A549 (cell line): ENCODE results near the gene MANSC4.

Source experiments
- CTCF ChIP-seq: fragments of >200 bp; sonication (Bioruptor Twin); formaldehyde crosslinking; IDR thresholded peaks from 3 replicates; pipeline ENCODE4 v1.5.1; 2016
- PBX3 ChIP-seq: IDR thresholded peaks from 2 replicates; pipeline ENCODE4 v1.6.1; 2012
- REST ChIP-seq: fragments of 200-600 bp; sonication (generic); IDR thresholded peaks from 2 replicates; pipeline ENCODE4 v1.6.1; 2016; ENCODE audit warnings: antibody characterized with exemption, mild to moderate bottlenecking, moderate library complexity
- TFCP2L1 ChIP-seq: fragments of 250-450 bp; sonication (Bioruptor Pico); IDR thresholded peaks from 2 replicates; pipeline ENCODE4 v1.5.0; 2021; ENCODE audit warnings: mild to moderate bottlenecking

- TF ChIP-seq PBX3 = no peak
- TF ChIP-seq CTCF = no peak
- no peak for TF ChIP-seq TFCP2L1
- no peak for TF ChIP-seq REST
Measured at GRCh38 chr12:27747111-27747820, 32.8 kb downstream of the MANSC4 start.
